ENCODE measurements around the gene TRIM33.

Gene TRIM33

DNA sequence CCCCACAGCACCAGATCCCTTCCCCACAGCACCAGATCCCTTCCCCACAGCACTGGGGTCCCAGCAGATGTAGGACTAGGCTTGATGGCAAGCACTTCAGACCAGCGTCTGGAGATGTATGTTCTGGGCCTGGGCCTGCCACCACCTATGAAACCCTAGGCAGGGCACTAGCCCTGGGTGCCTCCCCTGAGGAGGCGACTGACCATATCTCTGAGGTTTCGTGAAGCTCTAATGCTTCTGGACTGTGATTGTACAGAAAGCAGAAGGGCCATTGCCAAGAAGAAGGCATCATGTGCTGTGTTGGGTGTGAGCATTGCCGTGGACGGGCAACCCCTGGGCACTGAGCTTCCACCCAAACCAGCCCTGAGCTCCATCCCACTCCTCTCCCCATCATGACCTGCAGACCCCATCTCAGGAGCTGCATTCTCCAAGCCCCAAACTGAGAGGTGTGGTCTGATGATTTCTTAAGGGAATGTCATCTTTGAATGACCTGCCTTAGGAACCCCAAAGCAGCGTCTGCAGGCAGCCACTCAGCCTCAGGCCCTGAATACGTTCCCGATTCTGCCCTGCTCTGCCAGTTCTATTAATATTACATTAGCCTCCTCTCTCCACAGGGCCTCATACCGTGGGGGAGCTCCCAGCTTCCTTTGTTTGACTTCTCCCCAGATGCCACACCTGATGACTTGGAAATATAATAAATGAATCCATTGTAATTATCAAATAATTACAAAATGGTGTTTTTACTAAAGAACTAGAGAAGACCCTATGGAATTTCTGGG lies 163.4 kb downstream of the TRIM33 start:
- Histone ChIP-seq H2AFZ (ENCODE audit: low read length) (no peak overlapping the region), H3K36me3 (replicated peaks; ENCODE audit: insufficient read depth, low read length) (no peaks in the 10 kb centered on the region), H3F3A (ENCODE audit: insufficient read depth, low read length) (no peaks in the 10 kb centered on the region), H3K4me3 (ENCODE audit: low read length) (no peak overlapping the region), H3K27ac (ENCODE audit: low read length) (no peak overlapping the region), H3K9ac (ENCODE audit: low read length) (no peak overlapping the region), H3K9me2 (replicated peaks; ENCODE audit: insufficient read depth, low read length) (no peaks in the 10 kb centered on the region), H3K4me1 (ENCODE audit: low read length) (no peaks in the 10 kb centered on the region), H3K9me3 (replicated peaks; ENCODE audit: insufficient read depth, low read length) (no peaks in the 10 kb centered on the region), H3K27me3 (replicated peaks; ENCODE audit: insufficient read depth, low read length) (no peaks in the 10 kb centered on the region), H4K20me1 (ENCODE audit: insufficient read depth, low read length) (no peaks in the 10 kb centered on the region), H3K4me2 (ENCODE audit: low read depth, low read length) (no peak overlapping the region), H3K79me2 (ENCODE audit: low read length) (no peaks in the 10 kb centered on the region)
- DNase-seq, result no peak
- TF ChIP-seq EZH2phosphoT487 (IDR thresholded peaks at IDR 0.05; ENCODE audit: low read length) (no peak), EZH2 (optimal IDR thresholded peaks at IDR 0.05; ENCODE audit: low read depth, low read length) (no peak)
- TF ChIP-seq, protein P1, sequence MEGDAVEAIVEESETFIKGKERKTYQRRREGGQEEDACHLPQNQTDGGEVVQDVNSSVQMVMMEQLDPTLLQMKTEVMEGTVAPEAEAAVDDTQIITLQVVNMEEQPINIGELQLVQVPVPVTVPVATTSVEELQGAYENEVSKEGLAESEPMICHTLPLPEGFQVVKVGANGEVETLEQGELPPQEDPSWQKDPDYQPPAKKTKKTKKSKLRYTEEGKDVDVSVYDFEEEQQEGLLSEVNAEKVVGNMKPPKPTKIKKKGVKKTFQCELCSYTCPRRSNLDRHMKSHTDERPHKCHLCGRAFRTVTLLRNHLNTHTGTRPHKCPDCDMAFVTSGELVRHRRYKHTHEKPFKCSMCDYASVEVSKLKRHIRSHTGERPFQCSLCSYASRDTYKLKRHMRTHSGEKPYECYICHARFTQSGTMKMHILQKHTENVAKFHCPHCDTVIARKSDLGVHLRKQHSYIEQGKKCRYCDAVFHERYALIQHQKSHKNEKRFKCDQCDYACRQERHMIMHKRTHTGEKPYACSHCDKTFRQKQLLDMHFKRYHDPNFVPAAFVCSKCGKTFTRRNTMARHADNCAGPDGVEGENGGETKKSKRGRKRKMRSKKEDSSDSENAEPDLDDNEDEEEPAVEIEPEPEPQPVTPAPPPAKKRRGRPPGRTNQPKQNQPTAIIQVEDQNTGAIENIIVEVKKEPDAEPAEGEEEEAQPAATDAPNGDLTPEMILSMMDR (IDR thresholded peaks at IDR 0.05; ENCODE audit: low read length), result no peak

DNA sequence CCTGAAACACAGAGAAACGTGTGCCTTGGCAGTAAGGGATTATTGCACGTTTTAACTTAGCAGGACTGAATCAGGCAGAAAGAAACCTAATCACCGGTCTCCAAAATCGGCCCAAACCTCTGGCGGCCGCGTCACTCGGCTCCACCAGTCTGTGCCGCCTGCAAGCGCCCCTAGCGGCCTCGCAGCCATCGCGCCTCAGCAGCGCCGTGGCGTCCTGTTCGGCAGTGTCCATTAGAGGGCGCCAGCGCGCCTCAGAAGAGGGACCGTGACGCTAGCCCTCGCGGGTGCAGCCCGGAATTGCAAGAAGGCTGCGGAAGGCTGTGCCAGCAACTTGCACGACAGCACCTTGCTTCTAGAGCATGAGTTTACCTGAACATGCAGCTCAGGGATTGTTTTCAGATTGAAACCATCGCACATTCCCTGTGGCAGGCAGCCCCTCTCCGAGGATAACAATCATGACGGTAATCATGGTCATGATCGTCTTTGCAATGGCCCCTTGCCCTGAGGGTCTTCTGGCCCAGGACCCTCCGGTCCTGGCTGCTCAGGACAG lies 164.4 kb downstream of the TRIM33 start:
- Histone ChIP-seq H3F3A (ENCODE audit: insufficient read depth, low read length) (no peaks in the 10 kb centered on the region), H3K9me2 (replicated peaks; ENCODE audit: insufficient read depth, low read length) (no peaks in the 10 kb centered on the region), H3K9ac (ENCODE audit: low read length) (peak overlapping the region; percentile 19; the same call in 1 of the 2 replicates), H2AFZ (ENCODE audit: low read length) (peak overlapping the region; percentile 76), H3K27me3 (replicated peaks; ENCODE audit: insufficient read depth, low read length) (no peaks in the 10 kb centered on the region), H3K27ac (ENCODE audit: low read length) (no peak overlapping the region), H4K20me1 (ENCODE audit: insufficient read depth, low read length) (no peaks in the 10 kb centered on the region), H3K79me2 (ENCODE audit: low read length) (no peaks in the 10 kb centered on the region), H3K9me3 (replicated peaks; ENCODE audit: insufficient read depth, low read length) (no peaks in the 10 kb centered on the region), H3K4me1 (ENCODE audit: low read length) (no peaks in the 10 kb centered on the region), H3K36me3 (replicated peaks; ENCODE audit: insufficient read depth, low read length) (no peaks in the 10 kb centered on the region), H3K4me3 (ENCODE audit: low read length) (peak overlapping the region; percentile 53), H3K4me2 (ENCODE audit: low read depth, low read length) (peak overlapping the region; percentile 55; the same call in 1 of the 2 replicates)
- no peak for TF ChIP-seq EZH2phosphoT487 (IDR thresholded peaks at IDR 0.05; ENCODE audit: low read length)
- TF ChIP-seq, protein P1 (IDR thresholded peaks at IDR 0.05; ENCODE audit: low read length), result peak; percentile 100
- TF ChIP-seq EZH2 (optimal IDR thresholded peaks at IDR 0.05; ENCODE audit: low read depth, low read length), result no peak
- peak; percentile 86 for DNase-seq

DNA sequence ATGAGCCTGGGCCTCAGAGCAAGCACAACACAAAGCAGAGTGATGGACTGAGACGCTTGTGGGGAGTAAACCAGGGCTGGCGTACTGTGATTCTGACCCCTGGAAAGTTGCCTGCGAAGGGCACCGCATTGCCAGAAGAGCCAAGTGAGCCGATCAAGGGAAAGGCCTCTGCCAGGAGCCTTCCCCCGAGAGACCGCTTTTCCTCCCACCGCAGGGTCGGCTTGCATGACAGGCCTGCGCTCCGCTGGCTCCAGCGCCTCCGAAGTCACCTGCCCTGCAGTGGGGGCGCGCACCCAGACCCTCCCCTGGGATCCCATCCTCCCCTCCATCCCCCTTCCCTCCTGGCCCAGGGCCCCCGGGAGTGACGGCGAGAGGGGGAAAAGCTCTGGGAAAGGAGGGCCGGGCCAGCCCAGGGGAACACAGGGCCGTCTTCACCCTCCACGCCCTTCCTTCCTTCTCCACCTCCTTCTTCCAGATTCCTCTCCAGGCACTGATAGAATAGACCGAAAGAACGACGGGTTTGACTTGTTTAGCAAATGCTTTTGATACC lies 165.0 kb downstream of the TRIM33 start:
- Histone ChIP-seq H2AFZ (ENCODE audit: low read length) (peak overlapping the region; percentile 59), H3K4me1 (ENCODE audit: low read length) (no peaks in the 10 kb centered on the region), H3K36me3 (replicated peaks; ENCODE audit: insufficient read depth, low read length) (no peaks in the 10 kb centered on the region), H3K4me3 (ENCODE audit: low read length) (peak overlapping the region; percentile 53), H3K9me3 (replicated peaks; ENCODE audit: insufficient read depth, low read length) (no peaks in the 10 kb centered on the region), H3K27me3 (replicated peaks; ENCODE audit: insufficient read depth, low read length) (no peaks in the 10 kb centered on the region), H3K9ac (ENCODE audit: low read length) (peak overlapping the region; percentile 19; the same call in 1 of the 2 replicates), H3K79me2 (ENCODE audit: low read length) (no peaks in the 10 kb centered on the region), H3K27ac (ENCODE audit: low read length) (no peak overlapping the region), H3F3A (ENCODE audit: insufficient read depth, low read length) (no peaks in the 10 kb centered on the region), H3K9me2 (replicated peaks; ENCODE audit: insufficient read depth, low read length) (no peaks in the 10 kb centered on the region), H3K4me2 (ENCODE audit: low read depth, low read length) (peak overlapping the region; percentile 55; the same call in 1 of the 2 replicates), H4K20me1 (ENCODE audit: insufficient read depth, low read length) (no peaks in the 10 kb centered on the region)
- no peak for DNase-seq
- TF ChIP-seq EZH2phosphoT487 (IDR thresholded peaks at IDR 0.05; ENCODE audit: low read length) (no peak), EZH2 (optimal IDR thresholded peaks at IDR 0.05; ENCODE audit: low read depth, low read length) (no peak)
- TF ChIP-seq, protein P1 (IDR thresholded peaks at IDR 0.05; ENCODE audit: low read length), result no peak

All from MM.1S (cell line).